ENCODE measurements around the gene RFX7. TPM values are rescaled to one million over a fixed set of nuclear protein-coding genes. Genes with fewer than 3 reads are reported as not detected.

RFX7 gene
- total RNA-seq, 1 experiment from 2014 or later = 8.7 TPM

- no peaks in the 10 kb centered on the region for H3K27me3 ChIP-seq (ENCODE audit: control insufficient read depth, insufficient read depth, low read length)
- H3K4me3 ChIP-seq (ENCODE audit: insufficient read depth, low read depth, low read length) = no peak overlapping the region
- DNase-seq = no peak
- H3K36me3 ChIP-seq (replicated peaks; ENCODE audit: control insufficient read depth, insufficient read depth, low read length) = peaks cover 2% of the 10 kb centered on the region; the same call in 1 of the 2 replicates
These were observed 14.8 kb downstream of the RFX7 start for GRCh38 chr15:56228854-56229253.

GRCh38 chr15:56228352-56228751 is 15.3 kb downstream of the RFX7 start:
- H3K36me3 ChIP-seq (replicated peaks; ENCODE audit: control insufficient read depth, insufficient read depth, low read length) = peaks cover 2% of the 10 kb centered on the region; the same call in 1 of the 2 replicates
- H3K27me3 ChIP-seq (ENCODE audit: control insufficient read depth, insufficient read depth, low read length) = no peaks in the 10 kb centered on the region
- H3K4me3 ChIP-seq (ENCODE audit: insufficient read depth, low read depth, low read length) = no peak overlapping the region
- no peak for DNase-seq

- peaks cover 6% of the 10 kb centered on the region for H3K36me3 ChIP-seq (replicated peaks; ENCODE audit: control insufficient read depth, insufficient read depth, low read length)
- H3K27me3 ChIP-seq (ENCODE audit: control insufficient read depth, insufficient read depth, low read length) = no peaks in the 10 kb centered on the region
- H3K4me3 ChIP-seq (ENCODE audit: insufficient read depth, low read depth, low read length) = no peak overlapping the region
- no peak for DNase-seq
These were observed 15.9 kb downstream of the RFX7 start for GRCh38 chr15:56227780-56228179.

- no peak for DNase-seq
- no peak overlapping the region for H3K4me3 ChIP-seq (ENCODE audit: insufficient read depth, low read depth, low read length)
- H3K27me3 ChIP-seq (ENCODE audit: control insufficient read depth, insufficient read depth, low read length) = no peaks in the 10 kb centered on the region
- H3K36me3 ChIP-seq (replicated peaks; ENCODE audit: control insufficient read depth, insufficient read depth, low read length) = peaks cover 6% of the 10 kb centered on the region
These were observed 16.4 kb downstream of the RFX7 start for GRCh38 chr15:56227306-56227705.

GRCh38 chr15:56225520-56225919 is 18.2 kb downstream of the RFX7 start:
- Histone ChIP-seq H3K27me3 (ENCODE audit: control insufficient read depth, insufficient read depth, low read length) (no peaks in the 10 kb centered on the region), H3K4me3 (ENCODE audit: insufficient read depth, low read depth, low read length) (no peak overlapping the region), H3K36me3 (replicated peaks; ENCODE audit: control insufficient read depth, insufficient read depth, low read length) (peaks cover 5% of the 10 kb centered on the region)
- no peak for DNase-seq

- H3K4me3 ChIP-seq (ENCODE audit: insufficient read depth, low read depth, low read length) = no peak overlapping the region
- no peak for DNase-seq
- peaks cover 5% of the 10 kb centered on the region for H3K36me3 ChIP-seq (replicated peaks; ENCODE audit: control insufficient read depth, insufficient read depth, low read length)
- no peaks in the 10 kb centered on the region for H3K27me3 ChIP-seq (ENCODE audit: control insufficient read depth, insufficient read depth, low read length)
These were observed 21.4 kb downstream of the RFX7 start for GRCh38 chr15:56222302-56222701.

- no peak for DNase-seq
- H3K36me3 ChIP-seq (replicated peaks; ENCODE audit: control insufficient read depth, insufficient read depth, low read length) = no peaks in the 10 kb centered on the region
- no peak overlapping the region for H3K4me3 ChIP-seq (ENCODE audit: insufficient read depth, low read depth, low read length)
- H3K27me3 ChIP-seq (ENCODE audit: control insufficient read depth, insufficient read depth, low read length) = no peaks in the 10 kb centered on the region
These were observed 26.3 kb downstream of the RFX7 start for GRCh38 chr15:56217341-56217740.

GRCh38 chr15:56215769-56216168 is 27.9 kb downstream of the RFX7 start:
- peak; percentile 27 for DNase-seq
- H3K4me3 ChIP-seq (ENCODE audit: insufficient read depth, low read depth, low read length) = no peak overlapping the region
- no peaks in the 10 kb centered on the region for H3K36me3 ChIP-seq (replicated peaks; ENCODE audit: control insufficient read depth, insufficient read depth, low read length)
- no peaks in the 10 kb centered on the region for H3K27me3 ChIP-seq (ENCODE audit: control insufficient read depth, insufficient read depth, low read length)

- no peaks in the 10 kb centered on the region for H3K36me3 ChIP-seq (replicated peaks; ENCODE audit: control insufficient read depth, insufficient read depth, low read length)
- no peak for DNase-seq
- H3K4me3 ChIP-seq (ENCODE audit: insufficient read depth, low read depth, low read length) = no peak overlapping the region
- no peaks in the 10 kb centered on the region for H3K27me3 ChIP-seq (ENCODE audit: control insufficient read depth, insufficient read depth, low read length)
These were observed 31.6 kb downstream of the RFX7 start for GRCh38 chr15:56211960-56212550.

- Histone ChIP-seq H3K27me3 (ENCODE audit: control insufficient read depth, insufficient read depth, low read length) (no peaks in the 10 kb centered on the region), H3K36me3 (replicated peaks; ENCODE audit: control insufficient read depth, insufficient read depth, low read length) (no peaks in the 10 kb centered on the region), H3K4me3 (ENCODE audit: insufficient read depth, low read depth, low read length) (no peak overlapping the region)
- no peak for DNase-seq
These were observed 32.6 kb downstream of the RFX7 start for GRCh38 chr15:56211064-56211463.

- Histone ChIP-seq H3K27me3 (ENCODE audit: control insufficient read depth, insufficient read depth, low read length) (no peaks in the 10 kb centered on the region), H3K36me3 (replicated peaks; ENCODE audit: control insufficient read depth, insufficient read depth, low read length) (no peaks in the 10 kb centered on the region), H3K4me3 (ENCODE audit: insufficient read depth, low read depth, low read length) (no peak overlapping the region)
- DNase-seq = no peak
These were observed 35.0 kb downstream of the RFX7 start for GRCh38 chr15:56208641-56209155.

- Histone ChIP-seq H3K36me3 (replicated peaks; ENCODE audit: control insufficient read depth, insufficient read depth, low read length) (no peaks in the 10 kb centered on the region), H3K4me3 (ENCODE audit: insufficient read depth, low read depth, low read length) (no peak overlapping the region), H3K27me3 (ENCODE audit: control insufficient read depth, insufficient read depth, low read length) (no peaks in the 10 kb centered on the region)
- DNase-seq = no peak
These were observed 35.5 kb downstream of the RFX7 start for GRCh38 chr15:56208185-56208584.

- DNase-seq = no peak
- Histone ChIP-seq H3K36me3 (replicated peaks; ENCODE audit: control insufficient read depth, insufficient read depth, low read length) (no peaks in the 10 kb centered on the region), H3K27me3 (ENCODE audit: control insufficient read depth, insufficient read depth, low read length) (no peaks in the 10 kb centered on the region), H3K4me3 (ENCODE audit: insufficient read depth, low read depth, low read length) (no peak overlapping the region)
These were observed 36.0 kb downstream of the RFX7 start for GRCh38 chr15:56207711-56208110.

- DNase-seq = no peak
- H3K27me3 ChIP-seq (ENCODE audit: control insufficient read depth, insufficient read depth, low read length) = no peaks in the 10 kb centered on the region
- no peaks in the 10 kb centered on the region for H3K36me3 ChIP-seq (replicated peaks; ENCODE audit: control insufficient read depth, insufficient read depth, low read length)
- no peak overlapping the region for H3K4me3 ChIP-seq (ENCODE audit: insufficient read depth, low read depth, low read length)
These were observed 36.6 kb downstream of the RFX7 start for GRCh38 chr15:56207092-56207491.

GRCh38 chr15:56205061-56205876 is 38.4 kb downstream of the RFX7 start:
- Histone ChIP-seq H3K27me3 (ENCODE audit: control insufficient read depth, insufficient read depth, low read length) (no peaks in the 10 kb centered on the region), H3K36me3 (replicated peaks; ENCODE audit: control insufficient read depth, insufficient read depth, low read length) (no peaks in the 10 kb centered on the region), H3K4me3 (ENCODE audit: insufficient read depth, low read depth, low read length) (no peak overlapping the region)
- no peak for DNase-seq
